A673 (cell line): ENCODE measurements around the gene SLN.

Experiments
- EZH2 ChIP-seq: fragments of 200-600 bp; sonication (generic); IDR thresholded peaks from 2 replicates; pipeline ENCODE4 v1.6.1; 2017; ENCODE audit warnings: borderline replicate concordance, low read depth, mild to moderate bottlenecking, mixed read lengths, antibody characterized with exemption, low read length; ENCODE audit not compliant: poor library complexity, severe bottlenecking
- TF ChIP-seq, protein P1 (sequence below): fragments of 300-800, 200-600 bp; sonication (generic); conservative IDR thresholded peaks from 2 replicates; pipeline ENCODE4 v1.5.1; 2017; ENCODE audit warnings: low read depth, mild to moderate bottlenecking, antibody characterized with exemption, low read length, moderate library complexity, mixed read lengths

GRCh38 chr11:107689317-107690202 is 22.3 kb downstream of the SLN start:
- TF ChIP-seq, protein P1, sequence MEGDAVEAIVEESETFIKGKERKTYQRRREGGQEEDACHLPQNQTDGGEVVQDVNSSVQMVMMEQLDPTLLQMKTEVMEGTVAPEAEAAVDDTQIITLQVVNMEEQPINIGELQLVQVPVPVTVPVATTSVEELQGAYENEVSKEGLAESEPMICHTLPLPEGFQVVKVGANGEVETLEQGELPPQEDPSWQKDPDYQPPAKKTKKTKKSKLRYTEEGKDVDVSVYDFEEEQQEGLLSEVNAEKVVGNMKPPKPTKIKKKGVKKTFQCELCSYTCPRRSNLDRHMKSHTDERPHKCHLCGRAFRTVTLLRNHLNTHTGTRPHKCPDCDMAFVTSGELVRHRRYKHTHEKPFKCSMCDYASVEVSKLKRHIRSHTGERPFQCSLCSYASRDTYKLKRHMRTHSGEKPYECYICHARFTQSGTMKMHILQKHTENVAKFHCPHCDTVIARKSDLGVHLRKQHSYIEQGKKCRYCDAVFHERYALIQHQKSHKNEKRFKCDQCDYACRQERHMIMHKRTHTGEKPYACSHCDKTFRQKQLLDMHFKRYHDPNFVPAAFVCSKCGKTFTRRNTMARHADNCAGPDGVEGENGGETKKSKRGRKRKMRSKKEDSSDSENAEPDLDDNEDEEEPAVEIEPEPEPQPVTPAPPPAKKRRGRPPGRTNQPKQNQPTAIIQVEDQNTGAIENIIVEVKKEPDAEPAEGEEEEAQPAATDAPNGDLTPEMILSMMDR: peak; percentile 79
- no peak for TF ChIP-seq EZH2
